ENCODE measurements around the gene JMJD6. TPM values are rescaled to one million over a fixed set of nuclear protein-coding genes. Genes with fewer than 3 reads are reported as not detected.
A peak's percentile ranks its signal among the peaks of the same experiment; 100 is the strongest.
"Not testable (repeated sequence)": the region's sequence is repeated elsewhere in the genome, so short reads cannot be mapped to it uniquely, and the experiment has no call there.

The JMJD6 gene
- total and polyA plus RNA-seq, 11 donors: 30.1 to 75.6 (median 39.1) TPM

GRCh38 chr17:76752006-76752405 is 25.6 kb upstream of the JMJD6 start:
- intact Hi-C loops (cut with DNase I): loop anchor here in 1 of 10 donors (10.0 kb wide), 1 partner anchor 83 kb away; no protein-coding TSS in a partner anchor
- WGBS, 4 donors: 78 to 85% (median 81%) methylated on average over 4 of the region's 4 CpGs
- Histone ChIP-seq H3K4me3 (no peak overlapping the region), H3K36me3 (peaks cover 0 to 71% (median 49%) of the 10 kb centered on the region in 9 donors), H3K4me1 (peaks cover 0 to 32% (median 6%) of the 10 kb centered on the region in 12 donors), H3K9me3 (no peaks in the 10 kb centered on the region), H3K27ac (peak overlapping the region in 1 of 12 donors; percentile 54), H3K27me3 (no peaks in the 10 kb centered on the region)
- no peak for DNase-seq
- TF ChIP-seq CTCF (IDR thresholded peaks at IDR 0.05) (no peak), POLR2A (IDR thresholded peaks at IDR 0.05) (no peak)
- ATAC-seq: no peak

- WGBS, 4 donors: 84 to 90% (median 89%) methylated on average over 3 of the region's 3 CpGs
Observed at GRCh38 chr17:76751416-76751993, 25.1 kb upstream of the JMJD6 start.

GRCh38 chr17:76748657-76749056 is 22.3 kb upstream of the JMJD6 start:
- DNase-seq (no peak), ATAC-seq (no peak)
- Histone ChIP-seq H3K9me3 (no peaks in the 10 kb centered on the region), H3K4me1 (peaks cover 0 to 44% (median 13%) of the 10 kb centered on the region in 12 donors), H3K27ac (peak overlapping the region in 11 of 12 donors; percentile 32 to 90 (median 80)), H3K27me3 (no peaks in the 10 kb centered on the region), H3K4me3 (no peak overlapping the region), H3K36me3 (peaks cover 0 to 72% (median 52%) of the 10 kb centered on the region in 9 donors)
- no peak for TF ChIP-seq CTCF (IDR thresholded peaks at IDR 0.05)
- WGBS, 4 donors: 89 to 93% (median 91%) methylated on average over 1 of the region's 1 CpG
- intact Hi-C loops (cut with DNase I): no loop called here

More at GRCh38 chr17:76751416-76751993, 25.1 kb upstream of the JMJD6 start:
- ATAC-seq (no peak), DNase-seq (no peak)
- TF ChIP-seq POLR2A (IDR thresholded peaks at IDR 0.05): no peak
- no peak for TF ChIP-seq CTCF (IDR thresholded peaks at IDR 0.05)
- H3K4me1 ChIP-seq: peaks cover 0 to 34% (median 6%) of the 10 kb centered on the region in 12 donors
- H3K9me3 ChIP-seq: no peaks in the 10 kb centered on the region
- no peak overlapping the region for H3K4me3 ChIP-seq
- H3K27me3 ChIP-seq: no peaks in the 10 kb centered on the region
- peaks cover 0 to 71% (median 49%) of the 10 kb centered on the region in 9 donors for H3K36me3 ChIP-seq
- intact Hi-C loops (cut with DNase I): loop anchor here in 1 of 10 donors (10.0 kb wide), 1 partner anchor 83 kb away; no protein-coding TSS in a partner anchor
- H3K27ac ChIP-seq: peak overlapping the region in 1 of 12 donors; percentile 54

- ATAC-seq (peak; percentile 23 to 82 (median 74)), DNase-seq (peak in 1 of 5 donors; percentile 53)
- H3K9me3 ChIP-seq: no peaks in the 10 kb centered on the region
- H3K4me3 ChIP-seq: no peak overlapping the region
- intact Hi-C loops (cut with DNase I): no loop called here
- TF ChIP-seq CTCF (IDR thresholded peaks at IDR 0.05): no peak
- no peak for TF ChIP-seq POLR2A (IDR thresholded peaks at IDR 0.05)
- no peaks in the 10 kb centered on the region for H3K27me3 ChIP-seq
- H3K27ac ChIP-seq: peak overlapping the region; percentile 32 to 90 (median 78)
- WGBS, 4 donors: 45 to 52% (median 47%) methylated on average over 9 of the region's 9 CpGs
- H3K4me1 ChIP-seq: peaks cover 0 to 39% (median 13%) of the 10 kb centered on the region in 12 donors
- peaks cover 0 to 73% (median 60%) of the 10 kb centered on the region in 9 donors for H3K36me3 ChIP-seq
Observed at GRCh38 chr17:76747716-76748363, 21.4 kb upstream of the JMJD6 start.

GRCh38 chr17:76745785-76746184 is 19.4 kb upstream of the JMJD6 start:
- H3K9me3 ChIP-seq; H3K27ac ChIP-seq; ATAC-seq; H3K27me3 ChIP-seq; H3K4me3 ChIP-seq; intact Hi-C loops (cut with DNase I); DNase-seq: not testable (repeated sequence)
- Histone ChIP-seq H3K4me1 (peaks cover 0 to 40% (median 11%) of the 10 kb centered on the region in 12 donors), H3K36me3 (peaks cover 0 to 84% (median 70%) of the 10 kb centered on the region in 9 donors)
- 91 to 98% (median 94%) methylated on average over 6 of the region's 6 CpGs for WGBS, 4 donors
